Stimulated activated CD4-positive, alpha-beta T cell treated with anti-CD3 and anti-CD28 coated beads, TNF-alpha, amount 100 ng/mL, for 48 hours (primary cell): ENCODE results near the gene HGFAC.

Experiments used
- DNase-seq, 3 donors: peaks; one replicate each; pipeline ENCODE4 v3.0.0-alpha.2; 2020; ENCODE audit warnings: low read depth in 3 of 3

HGFAC gene

DNA sequence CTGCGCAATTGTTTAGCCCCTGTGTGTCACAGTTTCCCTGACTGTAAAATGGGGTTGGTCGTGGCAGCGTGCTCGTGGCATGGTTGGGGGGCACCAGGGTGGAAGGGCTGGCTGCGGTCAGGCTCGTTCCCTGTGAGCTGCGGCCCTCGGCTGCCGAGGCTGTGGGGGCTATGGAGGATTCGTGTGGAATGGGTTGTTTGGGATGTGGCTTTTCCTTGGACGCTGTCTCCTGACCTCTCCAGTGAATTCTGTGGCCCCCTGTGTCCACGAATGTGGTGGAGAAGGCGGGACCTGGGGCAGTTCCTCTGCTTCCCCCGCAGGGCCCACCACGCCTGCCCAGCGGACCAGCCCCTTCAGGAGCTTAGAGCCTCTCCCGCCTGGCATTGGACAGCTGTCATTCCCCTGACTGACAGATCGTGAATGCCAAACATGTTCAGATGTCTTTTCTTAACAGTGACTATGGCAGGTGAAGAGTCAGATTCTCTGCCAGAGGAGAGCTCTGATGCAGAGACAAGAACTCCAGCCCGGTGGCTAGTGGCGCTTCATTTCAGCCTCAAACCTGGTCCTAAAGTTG is 17.2 kb upstream of the HGFAC start:
- no peak for DNase-seq

DNA sequence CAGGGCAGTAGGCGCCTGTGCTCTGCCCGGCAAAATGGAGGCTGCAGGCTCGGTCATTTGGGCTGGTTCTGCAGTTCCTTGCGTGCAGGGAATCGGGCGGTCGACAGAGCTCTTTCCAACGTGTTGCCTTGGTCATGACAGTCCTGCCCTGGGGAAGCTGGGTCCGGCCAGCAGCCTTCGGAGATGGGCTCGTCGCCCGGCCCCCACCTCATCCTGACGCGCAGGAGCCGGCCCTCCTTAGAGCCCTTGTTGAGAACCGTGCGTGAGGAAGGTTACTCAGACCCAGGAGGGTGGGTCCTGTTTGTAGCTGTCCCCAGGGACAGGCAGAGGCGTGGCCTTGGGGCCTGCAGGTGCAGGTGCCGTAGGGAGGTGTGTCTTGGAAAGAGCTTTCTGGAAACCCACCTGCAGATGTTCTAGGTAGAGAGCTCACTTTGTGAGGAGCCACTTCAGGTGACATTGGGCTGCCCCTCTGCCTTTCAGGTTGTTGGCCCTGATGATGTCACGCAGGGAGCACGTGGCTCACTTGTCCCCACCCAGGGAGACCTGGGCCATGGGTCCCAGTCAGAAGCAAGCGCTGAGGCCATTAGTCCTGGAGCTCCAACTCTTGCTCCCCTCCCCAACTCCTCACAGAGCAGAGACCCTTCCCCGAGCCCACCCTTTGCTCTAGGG is 15.2 kb upstream of the HGFAC start:
- no peak for DNase-seq

DNA sequence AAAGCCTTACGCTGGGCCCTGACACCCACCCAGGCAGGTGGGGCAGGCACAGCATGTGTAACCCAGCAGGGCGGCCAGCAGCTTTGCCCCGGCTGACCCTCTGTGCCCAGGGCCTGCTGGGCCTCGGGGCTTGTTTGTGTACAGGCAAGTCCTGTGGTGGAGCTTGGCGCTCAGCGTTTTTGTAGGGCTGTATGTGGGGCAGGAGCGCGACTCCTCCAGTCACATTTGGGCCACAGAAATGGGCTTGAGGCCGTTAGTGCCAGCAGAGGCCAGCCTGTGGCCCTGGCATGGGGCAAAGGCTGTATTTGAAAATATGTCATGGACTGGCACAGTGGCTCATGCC is 14.7 kb upstream of the HGFAC start:
- no peak for DNase-seq

- DNase-seq: no peak
These were observed 13.9 kb upstream of the HGFAC start for GRCh38 chr4:3427706-3428446.

- DNase-seq: no peak
These were observed 12.1 kb upstream of the HGFAC start for GRCh38 chr4:3429651-3430050.

GRCh38 chr4:3430524-3430923 is 11.2 kb upstream of the HGFAC start:
- DNase-seq: no peak

DNA sequence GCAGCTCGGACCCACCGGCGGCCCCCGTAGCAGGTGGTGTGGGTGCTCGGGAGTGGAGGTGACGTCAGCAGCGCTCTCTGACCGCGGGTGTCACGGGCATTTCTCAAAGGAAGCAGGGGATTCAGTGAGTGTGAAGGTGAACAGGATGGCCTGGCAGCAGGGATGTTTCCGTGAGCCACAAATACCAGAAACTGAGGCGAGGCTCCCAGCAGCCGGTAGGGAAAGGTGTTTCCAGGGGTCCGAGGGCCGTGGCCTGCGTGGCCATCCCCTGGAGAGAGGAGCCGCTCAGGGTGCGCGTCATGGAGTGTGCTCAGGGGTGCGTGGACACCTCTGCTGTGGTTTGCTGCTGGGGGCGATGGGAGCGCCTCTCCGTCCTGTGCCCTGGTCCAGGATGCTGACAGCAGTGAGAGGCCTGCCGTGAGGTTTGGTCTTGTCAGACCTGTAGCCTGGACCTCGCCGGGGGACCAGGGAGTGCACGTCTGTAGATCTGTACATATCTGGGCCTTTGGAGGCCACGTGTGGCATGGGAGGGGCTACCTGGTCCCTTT is 10.2 kb upstream of the HGFAC start:
- DNase-seq: no peak

- DNase-seq: no peak
These were observed 9.4 kb upstream of the HGFAC start for GRCh38 chr4:3432381-3432790.

GRCh38 chr4:3433138-3433869 is 8.5 kb upstream of the HGFAC start:
- DNase-seq: no peak

- no peak for DNase-seq
These were observed 6.7 kb upstream of the HGFAC start for GRCh38 chr4:3434881-3435685.

DNA sequence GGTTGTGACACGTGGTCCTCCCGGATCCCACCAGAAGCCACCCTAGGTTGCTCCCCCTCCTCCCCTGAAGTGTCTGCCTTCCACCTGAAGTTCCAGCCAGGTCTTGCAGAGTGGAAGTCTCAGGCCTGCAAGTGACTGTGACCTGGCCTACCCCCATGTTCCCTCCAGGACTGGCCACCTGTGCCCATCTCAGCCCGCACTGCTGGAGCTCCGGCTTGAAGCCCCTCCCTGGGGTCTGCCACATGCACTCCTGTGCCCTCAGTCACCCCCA is 6.1 kb upstream of the HGFAC start:
- no peak for DNase-seq

- no peak for DNase-seq
These were observed 5.5 kb upstream of the HGFAC start for GRCh38 chr4:3436048-3436797.

DNA sequence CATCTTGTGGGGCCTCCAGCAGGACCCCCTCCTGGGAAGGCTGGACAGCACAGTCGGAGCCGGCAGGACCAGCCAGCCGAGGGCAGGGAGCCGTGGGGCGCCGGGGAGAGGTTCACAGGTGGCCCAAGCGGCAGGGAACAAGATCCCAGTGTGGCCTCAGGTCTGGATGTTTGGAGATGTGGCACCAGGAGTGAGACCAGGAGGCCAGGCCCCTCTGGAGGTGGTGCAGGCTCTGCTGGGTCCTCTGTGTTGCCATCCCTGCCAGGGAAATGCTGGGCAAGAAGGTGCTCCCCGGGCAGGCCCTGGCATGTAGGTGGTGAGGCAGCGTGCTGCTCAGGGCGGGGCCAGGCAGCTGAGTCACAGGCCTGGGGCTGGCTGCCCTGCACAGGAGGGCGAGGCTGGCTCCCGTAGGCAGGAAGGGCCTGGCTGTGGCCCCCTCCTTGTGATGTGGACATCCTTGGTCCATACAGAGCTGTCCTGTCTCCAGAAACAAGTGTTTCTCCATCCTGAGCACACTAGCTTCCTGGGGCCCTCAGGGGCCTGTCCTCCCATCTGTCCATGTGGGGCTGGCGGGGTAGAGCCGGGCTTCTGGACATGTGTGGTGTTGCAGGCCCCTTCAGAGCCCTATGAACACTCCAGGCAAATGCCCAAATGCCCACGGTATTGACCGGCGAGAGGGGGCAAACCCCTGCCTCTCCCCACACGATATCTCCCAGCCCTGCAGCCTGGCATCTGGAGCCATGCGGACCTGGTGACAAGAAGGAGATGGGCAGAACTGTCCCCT is 4.8 kb upstream of the HGFAC start:
- DNase-seq: no peak

- DNase-seq: no peak
These were observed 4.2 kb upstream of the HGFAC start for GRCh38 chr4:3437582-3437936.

GRCh38 chr4:3437998-3438846 is 3.5 kb upstream of the HGFAC start:
- no peak for DNase-seq

GRCh38 chr4:3438847-3439180 is 3.0 kb upstream of the HGFAC start:
- no peak for DNase-seq

- DNase-seq: no peak
These were observed 2.4 kb upstream of the HGFAC start for GRCh38 chr4:3439391-3439790.

DNA sequence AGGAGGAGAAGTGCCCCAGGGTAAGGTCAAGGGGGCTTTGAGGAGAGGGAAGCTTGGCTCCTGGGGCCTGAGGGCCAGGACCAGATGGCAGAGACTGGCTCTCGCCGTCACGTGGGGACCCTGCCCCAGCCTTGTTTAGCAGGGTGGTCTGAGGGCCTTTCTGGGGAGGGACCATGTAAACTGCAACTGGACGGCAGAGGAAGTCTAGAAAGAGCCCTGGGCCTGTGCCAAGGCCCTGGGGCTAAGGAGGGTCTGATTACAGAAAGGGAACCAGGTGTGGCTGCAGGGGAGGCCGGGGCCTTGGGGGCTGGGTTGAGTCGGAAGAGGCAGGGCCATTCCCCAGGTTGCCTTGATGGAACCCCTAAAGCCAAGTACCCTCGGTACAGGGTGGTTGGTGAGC is 1.8 kb upstream of the HGFAC start:
- no peak for DNase-seq

GRCh38 chr4:3440979-3441500 is 728 bp upstream of the HGFAC start:
- DNase-seq: no peak
